Loucy (cell line): Measurements from ENCODE around the gene STX5.

Source experiments
- EZH2phosphoT487 ChIP-seq: fragments of 200-600 bp; IDR thresholded peaks from 2 replicates; pipeline ENCODE4 v1.6.1; 2018; ENCODE audit warnings: antibody characterized with exemption, mild to moderate bottlenecking, moderate library complexity, borderline replicate concordance
- TF ChIP-seq, protein P1 (sequence below): fragments of 200-600 bp; sonication (generic); conservative IDR thresholded peaks from 2 replicates; pipeline ENCODE4 v1.5.1; 2014; ENCODE audit warnings: mild to moderate bottlenecking, antibody characterized with exemption, low read length

DNA sequence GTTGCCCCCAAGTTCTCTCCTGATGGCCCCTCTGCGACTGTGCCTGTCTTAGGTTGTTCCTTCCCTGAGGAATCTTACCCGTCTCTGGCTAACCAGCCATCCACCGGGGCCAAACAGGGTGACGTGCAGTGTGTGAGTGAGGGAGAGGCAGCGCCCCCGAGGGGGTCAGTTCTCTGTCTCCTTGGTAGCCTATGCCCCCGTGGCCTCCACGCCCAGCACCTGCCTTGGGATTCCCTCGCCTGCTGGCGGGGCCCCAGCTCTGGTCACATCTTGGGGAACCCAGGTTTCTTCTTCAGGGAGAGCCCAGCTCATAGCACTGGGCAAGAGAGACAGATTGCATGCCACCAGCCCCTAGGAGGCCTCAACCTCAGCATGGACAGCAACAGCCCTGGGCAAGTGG, 32.4 kb downstream of the STX5 start:
- TF ChIP-seq, protein P1, sequence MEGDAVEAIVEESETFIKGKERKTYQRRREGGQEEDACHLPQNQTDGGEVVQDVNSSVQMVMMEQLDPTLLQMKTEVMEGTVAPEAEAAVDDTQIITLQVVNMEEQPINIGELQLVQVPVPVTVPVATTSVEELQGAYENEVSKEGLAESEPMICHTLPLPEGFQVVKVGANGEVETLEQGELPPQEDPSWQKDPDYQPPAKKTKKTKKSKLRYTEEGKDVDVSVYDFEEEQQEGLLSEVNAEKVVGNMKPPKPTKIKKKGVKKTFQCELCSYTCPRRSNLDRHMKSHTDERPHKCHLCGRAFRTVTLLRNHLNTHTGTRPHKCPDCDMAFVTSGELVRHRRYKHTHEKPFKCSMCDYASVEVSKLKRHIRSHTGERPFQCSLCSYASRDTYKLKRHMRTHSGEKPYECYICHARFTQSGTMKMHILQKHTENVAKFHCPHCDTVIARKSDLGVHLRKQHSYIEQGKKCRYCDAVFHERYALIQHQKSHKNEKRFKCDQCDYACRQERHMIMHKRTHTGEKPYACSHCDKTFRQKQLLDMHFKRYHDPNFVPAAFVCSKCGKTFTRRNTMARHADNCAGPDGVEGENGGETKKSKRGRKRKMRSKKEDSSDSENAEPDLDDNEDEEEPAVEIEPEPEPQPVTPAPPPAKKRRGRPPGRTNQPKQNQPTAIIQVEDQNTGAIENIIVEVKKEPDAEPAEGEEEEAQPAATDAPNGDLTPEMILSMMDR: no peak
- TF ChIP-seq EZH2phosphoT487: no peak
